ENCODE measurements around the gene RYR1. TPM values are rescaled to one million over a fixed set of nuclear protein-coding genes. Genes with fewer than 3 reads are reported as not detected.
A peak's percentile ranks its signal among the peaks of the same experiment; 100 is the strongest.
"Not testable (repeated sequence)": the region's sequence is repeated elsewhere in the genome, so short reads cannot be mapped to it uniquely, and the experiment has no call there.

Gene RYR1
- total RNA-seq, 2 experiments from 2014 or later = 2.0 to 3.1 TPM

DNA sequence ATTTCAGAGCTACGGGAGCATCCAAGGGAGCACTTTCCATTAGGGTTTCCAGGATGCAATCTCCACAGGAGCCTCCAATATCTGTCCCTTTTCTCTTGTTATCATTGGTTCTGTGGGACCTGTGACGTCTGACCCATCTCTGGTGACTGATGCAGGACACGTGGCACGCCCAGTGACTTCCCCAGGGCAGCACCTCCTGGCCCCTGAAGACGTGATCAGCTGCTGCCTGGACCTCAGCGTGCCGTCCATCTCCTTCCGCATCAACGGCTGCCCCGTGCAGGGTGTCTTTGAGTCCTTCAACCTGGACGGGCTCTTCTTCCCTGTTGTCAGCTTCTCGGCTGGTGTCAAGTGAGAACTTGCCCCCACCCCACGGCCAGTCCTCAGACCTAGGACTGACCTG is 25.5 kb downstream of the RYR1 start:
- peaks cover 10% of the 10 kb centered on the region for H3K27me3 Mint-ChIP-seq
- ATAC-seq = no peak
- DNase-seq = no peak
- H3K36me3 Mint-ChIP-seq (ENCODE audit: low read depth) = peaks cover 3% of the 10 kb centered on the region
- ChIA-PET CTCF (no interaction called here), POLR2A (no interaction called here)
- intact Hi-C loops (cut with DNase I, micrococcal nuclease) = no loop called here
- H3K27ac Mint-ChIP-seq = no peak overlapping the region
- no peaks in the 10 kb centered on the region for H3K4me1 Mint-ChIP-seq
- H3K4me3 Mint-ChIP-seq = no peak overlapping the region
- H3K9me3 Mint-ChIP-seq (ENCODE audit: low read depth) = no peaks in the 10 kb centered on the region

DNA sequence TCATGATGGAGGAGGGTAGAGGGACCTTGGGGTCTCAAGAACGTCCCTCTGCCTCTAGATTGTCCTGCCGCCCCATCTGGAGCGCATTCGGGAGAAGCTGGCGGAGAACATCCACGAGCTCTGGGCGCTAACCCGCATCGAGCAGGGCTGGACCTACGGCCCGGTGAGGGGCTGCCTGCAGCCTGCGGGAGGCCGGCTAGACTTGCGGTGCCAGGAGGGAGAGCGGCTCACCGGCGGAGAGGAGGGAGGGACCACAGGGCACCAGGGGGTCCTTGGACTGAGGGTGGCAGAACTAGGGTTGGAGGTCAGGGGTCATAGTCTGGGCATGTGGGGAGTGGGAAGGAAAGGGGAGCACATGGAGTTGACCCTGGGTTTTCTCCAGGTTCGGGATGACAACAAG is 29.9 kb downstream of the RYR1 start:
- H3K4me3 Mint-ChIP-seq = no peak overlapping the region
- intact Hi-C loops (cut with DNase I, micrococcal nuclease) = no loop called here
- H3K27ac Mint-ChIP-seq = no peak overlapping the region
- no peaks in the 10 kb centered on the region for H3K4me1 Mint-ChIP-seq
- H3K9me3 Mint-ChIP-seq (ENCODE audit: low read depth) = no peaks in the 10 kb centered on the region
- POLR2A ChIA-PET = no interaction called here
- CTCF ChIA-PET = no interaction called here
- H3K36me3 Mint-ChIP-seq (ENCODE audit: low read depth) = peaks cover 3% of the 10 kb centered on the region
- peaks cover 13% of the 10 kb centered on the region for H3K27me3 Mint-ChIP-seq
- DNase-seq (no peak), ATAC-seq (no peak)

DNA sequence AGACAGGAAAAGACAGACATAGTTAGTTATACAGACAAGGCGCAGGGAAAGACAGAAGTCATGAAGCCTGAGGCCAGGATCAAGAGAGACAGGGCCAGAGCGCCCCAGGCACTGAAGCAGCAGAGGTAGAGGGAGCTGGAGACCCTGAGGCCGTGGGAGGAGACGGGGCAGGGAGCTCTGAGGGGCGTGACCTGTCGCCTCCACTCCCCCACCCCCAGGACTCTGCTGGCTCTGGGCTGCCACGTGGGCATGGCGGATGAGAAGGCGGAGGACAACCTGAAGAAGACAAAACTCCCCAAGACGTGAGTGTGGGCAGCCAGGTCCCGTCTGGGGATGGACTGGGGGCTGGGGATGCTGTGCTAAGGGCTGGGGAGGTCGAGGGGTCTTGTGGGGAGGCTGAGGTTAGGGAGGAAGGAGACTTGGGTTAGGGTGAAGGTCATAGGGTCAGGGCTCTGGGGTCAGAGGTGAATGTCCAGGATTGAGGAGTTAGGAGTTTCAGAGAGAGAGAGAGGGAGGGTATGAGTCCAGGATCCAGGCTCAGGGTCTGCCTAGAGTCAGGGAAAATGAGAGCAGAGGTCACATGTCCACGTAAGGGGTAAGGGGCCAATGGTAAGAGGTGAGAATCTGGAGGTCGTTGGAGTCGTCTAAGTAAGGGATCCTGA is 31.1 kb downstream of the RYR1 start:
- POLR2A ChIA-PET = no interaction called here
- intact Hi-C loops (cut with DNase I, micrococcal nuclease) = no loop called here
- CTCF ChIA-PET = no interaction called here
- no peaks in the 10 kb centered on the region for H3K9me3 Mint-ChIP-seq (ENCODE audit: low read depth)
- DNase-seq = no peak
- peaks cover 12% of the 10 kb centered on the region for H3K27me3 Mint-ChIP-seq
- no peak for ATAC-seq
- no peak overlapping the region for H3K4me3 Mint-ChIP-seq
- no peaks in the 10 kb centered on the region for H3K4me1 Mint-ChIP-seq
- peaks cover 2% of the 10 kb centered on the region for H3K36me3 Mint-ChIP-seq (ENCODE audit: low read depth)
- H3K27ac Mint-ChIP-seq = no peak overlapping the region

DNA sequence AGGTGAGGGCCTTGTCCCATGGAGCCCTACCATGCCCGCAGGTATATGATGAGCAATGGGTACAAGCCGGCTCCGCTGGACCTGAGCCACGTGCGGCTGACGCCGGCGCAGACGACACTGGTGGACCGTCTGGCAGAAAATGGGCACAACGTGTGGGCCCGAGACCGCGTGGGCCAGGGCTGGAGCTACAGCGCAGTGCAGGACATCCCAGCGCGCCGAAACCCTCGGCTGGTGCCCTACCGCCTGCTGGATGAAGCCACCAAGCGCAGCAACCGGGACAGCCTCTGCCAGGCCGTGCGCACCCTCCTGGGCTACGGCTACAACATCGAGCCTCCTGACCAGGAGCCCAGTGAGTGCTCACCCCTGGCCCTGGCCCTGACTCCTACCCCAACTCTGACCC is 32.6 kb downstream of the RYR1 start:
- Mint-ChIP-seq H3K27me3 (peaks cover 10% of the 10 kb centered on the region), H3K27ac (no peak overlapping the region), H3K9me3 (ENCODE audit: low read depth) (no peaks in the 10 kb centered on the region), H3K4me3 (no peak overlapping the region), H3K4me1 (no peaks in the 10 kb centered on the region), H3K36me3 (ENCODE audit: low read depth) (no peaks in the 10 kb centered on the region)
- intact Hi-C loops (cut with DNase I, micrococcal nuclease) = no loop called here
- ChIA-PET POLR2A (no interaction called here), CTCF (no interaction called here)
- ATAC-seq (no peak), DNase-seq (no peak)

DNA sequence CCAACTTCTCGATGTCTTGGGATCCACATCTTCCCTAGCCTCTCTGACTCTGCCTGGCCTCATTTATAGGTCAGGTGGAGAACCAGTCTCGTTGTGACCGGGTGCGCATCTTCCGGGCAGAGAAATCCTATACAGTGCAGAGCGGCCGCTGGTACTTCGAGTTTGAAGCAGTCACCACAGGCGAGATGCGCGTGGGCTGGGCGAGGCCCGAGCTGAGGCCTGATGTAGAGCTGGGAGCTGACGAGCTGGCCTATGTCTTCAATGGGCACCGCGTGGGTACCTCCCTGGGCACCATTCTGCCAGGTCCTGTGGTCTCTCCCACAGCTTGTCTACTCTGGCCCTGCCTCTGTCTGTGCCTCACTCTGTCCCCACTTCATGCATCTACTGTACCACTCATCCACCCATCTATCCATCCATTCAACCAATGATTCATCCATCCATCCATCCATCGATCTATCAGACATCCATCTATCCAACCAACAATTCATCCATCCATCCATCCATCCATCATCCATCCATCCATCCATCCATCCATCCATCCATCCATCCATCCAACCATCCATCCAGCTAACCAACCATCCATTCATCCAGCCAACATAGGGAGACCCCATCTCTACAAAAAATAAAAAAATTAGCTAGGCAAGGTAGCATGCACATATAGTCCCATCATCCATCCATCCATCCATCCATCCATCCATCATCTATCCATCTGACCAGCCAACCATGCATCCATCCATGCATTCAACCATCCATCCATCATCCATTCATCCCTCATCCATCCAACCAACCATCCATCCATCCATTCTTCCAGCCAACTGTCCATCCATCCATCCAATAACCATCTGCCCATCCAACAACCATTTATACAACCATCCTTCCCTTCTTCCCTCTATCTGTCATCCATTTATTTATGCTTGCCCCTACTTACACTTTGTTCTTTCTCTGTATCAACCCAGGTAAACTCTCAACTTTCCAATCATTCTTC is 34.3 kb downstream of the RYR1 start:
- no peak for DNase-seq

DNA sequence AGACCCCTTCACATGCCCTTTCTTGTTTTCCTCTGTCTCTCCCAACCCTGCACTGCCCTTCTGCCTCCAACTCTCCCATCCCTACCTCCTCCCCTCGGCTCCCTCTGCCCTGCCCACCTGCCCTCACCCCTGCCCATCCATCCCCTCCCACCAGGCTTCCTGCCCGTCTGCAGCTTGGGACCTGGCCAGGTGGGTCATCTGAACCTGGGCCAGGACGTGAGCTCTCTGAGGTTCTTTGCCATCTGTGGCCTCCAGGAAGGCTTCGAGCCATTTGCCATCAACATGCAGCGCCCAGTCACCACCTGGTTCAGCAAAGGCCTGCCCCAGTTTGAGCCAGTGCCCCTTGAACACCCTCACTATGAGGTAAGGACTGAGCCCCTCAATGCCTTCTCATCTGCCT is 35.7 kb downstream of the RYR1 start:
- no peaks in the 10 kb centered on the region for H3K36me3 Mint-ChIP-seq (ENCODE audit: low read depth)
- ChIA-PET POLR2A (no interaction called here), CTCF (no interaction called here)
- intact Hi-C loops (cut with DNase I, micrococcal nuclease) = no loop called here
- DNase-seq (no peak), ATAC-seq (no peak)
- no peak overlapping the region for H3K27ac Mint-ChIP-seq
- H3K4me3 Mint-ChIP-seq = no peak overlapping the region
- peaks cover 4% of the 10 kb centered on the region for H3K27me3 Mint-ChIP-seq
- H3K9me3 Mint-ChIP-seq (ENCODE audit: low read depth) = no peaks in the 10 kb centered on the region
- H3K4me1 Mint-ChIP-seq = no peaks in the 10 kb centered on the region

More for the DNA sequence above, 34.3 kb downstream of the RYR1 start:
- no peaks in the 10 kb centered on the region for H3K4me1 Mint-ChIP-seq
- peaks cover 4% of the 10 kb centered on the region for H3K27me3 Mint-ChIP-seq
- no peaks in the 10 kb centered on the region for H3K36me3 Mint-ChIP-seq (ENCODE audit: low read depth)
- POLR2A ChIA-PET = no interaction called here
- intact Hi-C loops (cut with DNase I, micrococcal nuclease) = no loop called here
- H3K27ac Mint-ChIP-seq = no peak overlapping the region
- H3K4me3 Mint-ChIP-seq = no peak overlapping the region
- CTCF ChIA-PET = no interaction called here
- H3K9me3 Mint-ChIP-seq (ENCODE audit: low read depth) = no peaks in the 10 kb centered on the region
- no peak for ATAC-seq

DNA sequence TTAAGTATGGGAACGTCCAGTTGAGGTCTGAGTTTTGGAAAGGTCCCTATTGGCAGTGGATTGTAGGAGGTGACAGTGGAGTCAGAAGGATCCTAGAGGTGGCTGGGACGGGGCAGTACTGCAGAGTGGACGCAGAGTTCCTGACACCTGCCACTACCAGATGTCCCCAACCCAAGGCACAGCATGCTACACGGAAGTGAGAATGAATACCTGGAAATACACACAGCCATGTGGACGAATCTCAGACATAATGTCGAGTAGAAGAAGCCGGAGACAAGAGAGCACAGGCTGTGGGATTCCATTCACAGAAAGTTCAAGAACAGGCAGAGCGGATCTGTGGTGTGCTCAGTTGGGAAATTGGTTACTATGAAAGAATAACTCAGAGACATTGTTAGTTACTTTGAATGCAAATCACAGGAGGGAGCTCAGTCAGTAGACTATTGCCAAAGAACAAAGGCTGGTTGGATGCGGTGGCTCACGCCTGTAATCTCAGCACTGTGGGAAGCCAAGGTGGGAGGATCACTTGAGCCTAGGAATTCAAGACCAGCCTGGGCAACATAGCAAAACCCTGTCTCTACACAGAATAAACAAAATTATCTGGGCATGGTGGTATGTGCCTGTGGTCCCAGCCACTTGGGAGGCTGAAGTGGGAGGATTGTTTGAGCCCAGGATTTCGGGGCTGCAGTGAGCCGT is 37.4 kb downstream of the RYR1 start:
- intact Hi-C loops (cut with DNase I, micrococcal nuclease) = no loop called here

DNA sequence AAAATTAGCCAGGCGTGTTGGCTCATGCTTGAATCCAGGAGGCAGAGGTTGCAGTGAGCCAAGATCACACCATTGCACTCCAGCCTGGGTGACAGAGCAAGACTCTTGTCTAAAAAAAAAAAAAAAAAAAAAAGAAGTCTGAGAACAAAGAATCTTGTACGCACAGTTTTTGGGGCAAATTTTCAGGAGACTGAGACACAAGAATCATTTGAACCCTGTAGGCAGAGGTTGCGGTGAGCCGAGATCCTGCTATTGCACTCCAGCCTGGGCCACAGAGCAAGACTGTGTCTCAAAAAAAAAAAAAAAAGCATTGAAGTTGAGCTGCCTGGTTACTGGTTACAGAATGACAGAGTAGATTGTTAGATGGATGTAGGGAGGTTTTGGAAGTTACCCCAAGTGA is 39.2 kb downstream of the RYR1 start:
- H3K27ac Mint-ChIP-seq; H3K27me3 Mint-ChIP-seq; POLR2A ChIA-PET; H3K4me1 Mint-ChIP-seq; CTCF ChIA-PET; DNase-seq; H3K4me3 Mint-ChIP-seq; H3K9me3 Mint-ChIP-seq (ENCODE audit: low read depth); intact Hi-C loops (cut with DNase I, micrococcal nuclease); H3K36me3 Mint-ChIP-seq (ENCODE audit: low read depth); ATAC-seq: not testable (repeated sequence)

More for the DNA sequence above, 37.4 kb downstream of the RYR1 start:
- Mint-ChIP-seq H3K9me3 (ENCODE audit: low read depth) (no peaks in the 10 kb centered on the region), H3K27ac (no peak overlapping the region), H3K27me3 (no peaks in the 10 kb centered on the region), H3K4me3 (no peak overlapping the region), H3K36me3 (ENCODE audit: low read depth) (no peaks in the 10 kb centered on the region), H3K4me1 (no peaks in the 10 kb centered on the region)
- CTCF ChIA-PET = interaction anchor here (0.7 to 1.2 kb wide), 2 partner anchors 68 to 164 kb away, joined by 3 to 4 read pairs; partner anchors contain the start of gene FAM98C
- POLR2A ChIA-PET = no interaction called here
- no peak for DNase-seq
- ATAC-seq = no peak

DNA sequence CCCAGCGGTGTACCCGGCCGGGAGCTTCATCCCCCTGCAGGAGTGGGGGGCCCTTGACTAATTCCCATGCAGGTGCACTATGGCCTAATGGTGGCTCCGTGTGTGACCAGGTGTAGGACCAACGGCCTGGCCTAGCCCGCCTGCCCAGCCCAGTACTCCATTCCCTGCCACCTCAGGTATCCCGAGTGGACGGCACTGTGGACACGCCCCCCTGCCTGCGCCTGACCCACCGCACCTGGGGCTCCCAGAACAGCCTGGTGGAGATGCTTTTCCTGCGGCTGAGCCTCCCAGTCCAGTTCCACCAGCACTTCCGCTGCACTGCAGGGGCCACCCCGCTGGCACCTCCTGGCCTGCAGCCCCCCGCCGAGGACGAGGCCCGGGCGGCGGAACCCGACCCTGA is 39.7 kb downstream of the RYR1 start:
- POLR2A ChIA-PET = no interaction called here
- H3K36me3 Mint-ChIP-seq (ENCODE audit: low read depth) = no peaks in the 10 kb centered on the region
- CTCF ChIA-PET = no interaction called here
- H3K4me1 Mint-ChIP-seq = no peaks in the 10 kb centered on the region
- intact Hi-C loops (cut with DNase I, micrococcal nuclease) = no loop called here
- no peak for DNase-seq
- ATAC-seq = no peak
- H3K27me3 Mint-ChIP-seq = no peaks in the 10 kb centered on the region
- no peak overlapping the region for H3K27ac Mint-ChIP-seq
- no peaks in the 10 kb centered on the region for H3K9me3 Mint-ChIP-seq (ENCODE audit: low read depth)
- H3K4me3 Mint-ChIP-seq = no peak overlapping the region

DNA sequence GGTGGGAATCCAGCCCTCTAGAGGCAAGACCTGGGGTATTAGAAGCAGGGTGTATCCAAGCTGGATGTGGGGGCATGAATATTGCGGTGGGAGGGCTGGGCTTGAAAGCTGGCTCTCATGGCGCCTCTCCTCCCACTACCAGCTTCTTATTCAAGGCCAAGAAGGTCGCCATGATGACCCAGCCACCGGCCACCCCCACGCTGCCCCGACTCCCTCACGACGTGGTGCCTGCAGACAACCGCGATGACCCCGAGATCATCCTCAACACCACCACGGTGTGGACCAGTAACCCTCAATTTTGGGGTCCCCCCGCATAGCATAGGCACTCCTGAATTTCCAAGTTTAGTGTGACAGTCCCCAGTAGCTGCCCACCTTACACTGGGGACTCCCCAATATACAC is 41.7 kb downstream of the RYR1 start:
- DNase-seq (no peak), ATAC-seq (no peak)
- ChIA-PET POLR2A (no interaction called here), CTCF (no interaction called here)
- no peak overlapping the region for H3K27ac Mint-ChIP-seq
- intact Hi-C loops (cut with DNase I, micrococcal nuclease) = no loop called here
- H3K27me3 Mint-ChIP-seq = no peaks in the 10 kb centered on the region
- no peak overlapping the region for H3K4me3 Mint-ChIP-seq
- H3K4me1 Mint-ChIP-seq = no peaks in the 10 kb centered on the region
- H3K36me3 Mint-ChIP-seq (ENCODE audit: low read depth) = no peaks in the 10 kb centered on the region
- H3K9me3 Mint-ChIP-seq (ENCODE audit: low read depth) = no peaks in the 10 kb centered on the region

DNA sequence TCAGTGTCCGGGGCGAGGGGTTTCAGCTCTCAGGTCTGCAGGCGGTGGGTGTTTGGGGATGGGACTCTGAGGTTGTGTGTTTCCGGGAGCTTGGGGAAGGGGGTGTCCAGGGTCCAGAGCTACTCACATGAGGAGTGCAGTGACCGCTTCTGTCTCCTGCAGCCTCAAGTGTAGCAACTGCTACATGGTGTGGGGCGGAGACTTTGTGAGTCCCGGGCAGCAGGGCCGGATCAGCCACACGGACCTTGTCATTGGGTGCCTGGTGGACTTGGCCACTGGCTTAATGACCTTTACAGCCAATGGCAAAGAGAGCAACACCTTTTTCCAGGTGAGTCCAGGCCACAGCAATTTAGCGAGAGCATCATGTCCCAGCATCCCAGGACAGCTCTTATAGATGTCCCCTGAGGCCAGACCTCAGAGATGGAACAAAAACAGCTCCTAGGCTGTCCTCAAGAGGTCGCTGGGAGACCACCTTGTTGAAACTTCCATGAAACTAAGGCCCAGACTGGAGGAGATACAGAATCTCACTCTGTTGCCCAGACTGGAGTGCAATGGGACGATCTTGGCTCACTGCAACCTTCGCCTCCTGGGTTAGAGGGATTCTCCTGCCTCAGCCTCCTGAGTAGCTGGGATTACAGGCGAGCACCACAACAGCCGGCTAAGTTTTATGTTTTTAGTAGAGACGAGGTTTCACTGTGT is 44.9 kb downstream of the RYR1 start:
- no peak overlapping the region for H3K27ac Mint-ChIP-seq
- H3K9me3 Mint-ChIP-seq (ENCODE audit: low read depth) = no peaks in the 10 kb centered on the region
- ATAC-seq (peak; percentile 44), DNase-seq (no peak)
- no peaks in the 10 kb centered on the region for H3K36me3 Mint-ChIP-seq (ENCODE audit: low read depth)
- intact Hi-C loops (cut with DNase I, micrococcal nuclease) = no loop called here
- ChIA-PET CTCF (interaction anchor here (1.0 kb wide), 1 partner anchor 452 kb away, joined by 3 read pairs; the partner anchor contains the start of genes MRPS12 and SARS2), POLR2A (interaction anchor here (0.7 kb wide), 1 partner anchor 93 kb away, joined by 3 read pairs; no protein-coding TSS in a partner anchor)
- no peak overlapping the region for H3K4me3 Mint-ChIP-seq
- H3K27me3 Mint-ChIP-seq = no peaks in the 10 kb centered on the region
- H3K4me1 Mint-ChIP-seq = no peaks in the 10 kb centered on the region

Data from activated CD4-positive, alpha-beta T cell treated with anti-CD3 and anti-CD28 coated beads for 36 hours (primary cell).